Measurements from ENCODE around the gene EXOC8. TPM values are rescaled to one million over a fixed set of nuclear protein-coding genes. Genes with fewer than 3 reads are reported as not detected.
"Not testable (repeated sequence)": the region's sequence is repeated elsewhere in the genome, so short reads cannot be mapped to it uniquely, and the experiment has no call there.

The EXOC8 gene
- total RNA-seq, 1 donor from 2014 or later: 11.3 TPM

- ATAC-seq: no peak
- no peak for DNase-seq (ENCODE audit: missing footprints)
- intact Hi-C loops (cut with DNase I): loop anchor here (5.0 kb wide), 1 partner anchor 172 kb away; the partner anchor contains the start of gene TSNAX
Measured at GRCh38 chr1:231355171-231355570, 17.5 kb upstream of the EXOC8 start.

DNA sequence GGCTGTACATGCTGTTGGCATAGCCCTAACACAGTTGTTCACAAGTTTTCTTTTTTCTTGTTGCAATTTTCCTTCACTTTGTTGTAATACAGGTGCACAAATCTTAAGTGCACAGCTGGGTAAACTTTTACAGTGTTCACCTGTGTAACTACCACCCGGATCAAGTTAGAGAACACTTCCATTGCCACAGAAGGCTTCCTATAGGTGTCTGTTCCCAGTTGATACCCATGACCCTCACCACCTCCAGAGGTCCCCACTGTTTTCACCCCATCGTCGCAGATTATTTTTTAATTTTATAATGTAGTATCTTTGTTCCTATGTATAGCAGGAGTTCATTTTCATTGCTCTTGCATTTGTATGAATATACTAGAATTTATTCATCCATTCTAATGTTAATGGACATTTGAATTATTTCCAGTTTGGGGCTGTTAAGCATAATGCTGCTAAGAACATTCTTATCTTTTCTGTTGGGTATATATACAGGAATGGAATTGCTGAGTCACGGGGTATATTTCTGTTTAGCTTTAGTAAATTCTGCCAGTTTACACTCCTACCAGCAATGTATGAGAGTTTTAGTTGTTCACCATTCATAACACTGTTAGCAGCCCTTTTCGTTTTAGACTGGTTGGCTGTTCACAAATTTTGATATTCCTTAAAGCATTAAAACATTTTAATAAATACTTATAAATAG is 16.8 kb upstream of the EXOC8 start:
- no peak for DNase-seq (ENCODE audit: missing footprints)
- intact Hi-C loops (cut with DNase I): loop anchor here (5.0 kb wide), 1 partner anchor 173 kb away; the partner anchor contains the start of gene TSNAX
- no peak for ATAC-seq

GRCh38 chr1:231353086-231353485 is 15.4 kb upstream of the EXOC8 start:
- DNase-seq (ENCODE audit: missing footprints): no peak
- intact Hi-C loops (cut with DNase I): no loop called here
- no peak for ATAC-seq

GRCh38 chr1:231351816-231352215 is 14.2 kb upstream of the EXOC8 start:
- DNase-seq (ENCODE audit: missing footprints): no peak
- ATAC-seq: no peak
- intact Hi-C loops (cut with DNase I): no loop called here

- intact Hi-C loops (cut with DNase I); DNase-seq (ENCODE audit: missing footprints); ATAC-seq: not testable (repeated sequence)
Measured at GRCh38 chr1:231348856-231349255, 11.2 kb upstream of the EXOC8 start.

GRCh38 chr1:231348442-231348841 is 10.8 kb upstream of the EXOC8 start:
- intact Hi-C loops (cut with DNase I): no loop called here
- no peak for DNase-seq (ENCODE audit: missing footprints)
- no peak for ATAC-seq

- DNase-seq (ENCODE audit: missing footprints) (no peak), ATAC-seq (no peak)
- intact Hi-C loops (cut with DNase I): no loop called here
Measured at GRCh38 chr1:231347961-231348360, 10.3 kb upstream of the EXOC8 start.

GRCh38 chr1:231340328-231341013 is 2.8 kb upstream of the EXOC8 start:
- no peak for ATAC-seq
- DNase-seq (ENCODE audit: missing footprints): no peak
- intact Hi-C loops (cut with DNase I): no loop called here

DNA sequence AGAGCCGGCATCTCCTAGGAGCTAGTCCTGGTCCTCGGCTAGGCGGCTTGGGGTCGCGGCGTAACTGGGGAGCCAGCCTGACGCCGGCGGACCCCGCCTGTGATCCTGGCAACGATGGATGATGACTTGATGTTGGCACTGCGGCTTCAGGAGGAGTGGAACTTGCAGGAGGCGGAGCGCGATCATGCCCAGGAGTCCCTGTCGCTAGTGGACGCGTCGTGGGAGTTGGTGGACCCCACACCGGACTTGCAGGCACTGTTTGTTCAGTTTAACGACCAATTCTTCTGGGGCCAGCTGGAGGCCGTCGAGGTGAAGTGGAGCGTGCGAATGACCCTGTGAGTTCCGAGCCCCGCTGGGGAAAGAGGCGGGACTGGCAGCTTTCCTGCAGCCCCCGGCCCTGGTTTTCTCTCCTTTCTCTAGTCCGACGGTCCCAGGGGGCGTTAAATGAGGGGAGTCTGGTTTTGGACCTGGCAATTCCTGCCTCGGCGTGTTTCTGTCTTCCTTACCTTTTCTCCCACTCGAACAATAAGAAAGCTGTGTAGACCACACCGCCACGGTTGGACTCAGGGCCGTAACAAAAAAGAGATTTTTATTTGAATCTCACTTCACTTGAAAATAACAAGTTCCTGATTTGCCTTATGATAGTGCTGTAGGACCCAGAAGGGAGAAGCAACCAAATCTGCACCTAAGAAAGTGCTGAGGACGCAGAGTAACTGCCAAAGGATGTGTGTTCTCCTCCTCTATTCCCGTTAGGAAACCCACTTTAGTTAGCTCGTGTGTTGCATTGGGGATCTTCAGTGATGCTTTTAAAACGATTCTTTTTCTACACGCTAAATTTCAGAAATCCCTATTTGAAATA is 847 bp upstream of the EXOC8 start, which contains the start of gene SPRTN:
SPRTN (plus strand) TSS at position 24 of the 859 bp plus-strand sequence; CDS start at position 115, 91 bp downstream.
- ATAC-seq (peak; percentile 83), DNase-seq (ENCODE audit: missing footprints) (no peak)
- intact Hi-C loops (cut with DNase I): no loop called here

- DNase-seq (ENCODE audit: missing footprints): no peak
- no peak for ATAC-seq
- intact Hi-C loops (cut with DNase I): loop anchor here (1.0 to 2.0 kb wide), 2 partner anchors 58 to 96 kb away; partner anchors contain the start of gene GNPAT
Measured at GRCh38 chr1:231337043-231337471, 595 bp downstream of the EXOC8 start.

- ATAC-seq: no peak
- no peak for DNase-seq (ENCODE audit: missing footprints)
- intact Hi-C loops (cut with DNase I): loop anchor here (2.0 kb wide), 1 partner anchor 57 kb away; no protein-coding TSS in a partner anchor
Measured at GRCh38 chr1:231335663-231336602, 1.7 kb downstream of the EXOC8 start.

- intact Hi-C loops (cut with DNase I): no loop called here
- ATAC-seq (no peak), DNase-seq (ENCODE audit: missing footprints) (no peak)
Measured at GRCh38 chr1:231334952-231335351, 2.7 kb downstream of the EXOC8 start.

DNA sequence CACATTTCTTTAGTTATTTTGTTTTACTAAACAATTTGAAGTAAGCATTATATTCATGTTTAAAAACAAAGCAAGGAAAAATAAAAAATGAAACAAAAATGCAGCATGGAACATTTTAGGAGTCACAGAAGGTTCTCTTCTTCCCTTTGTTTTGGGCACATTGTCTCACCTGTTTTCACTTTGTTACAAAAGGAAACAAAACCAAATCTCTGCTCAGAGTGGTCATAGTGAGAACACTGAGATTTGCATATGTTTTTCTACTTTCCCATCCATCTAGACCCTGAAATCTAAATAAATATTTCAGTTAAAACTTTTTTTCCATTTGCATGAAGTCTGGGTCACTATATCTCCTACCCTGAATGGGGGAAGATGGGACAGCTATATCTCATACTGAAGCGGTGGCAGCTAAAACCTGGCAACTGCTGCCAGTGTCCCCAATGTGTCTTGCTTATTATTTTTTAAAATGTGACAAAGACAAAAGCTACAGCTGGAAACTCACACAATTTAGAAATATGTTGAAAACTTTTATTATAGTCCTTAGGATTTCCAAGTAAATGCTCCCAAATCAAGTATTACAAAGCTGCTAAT is 3.5 kb downstream of the EXOC8 start:
- ATAC-seq (no peak), DNase-seq (ENCODE audit: missing footprints) (no peak)
- intact Hi-C loops (cut with DNase I): no loop called here

GRCh38 chr1:231332761-231333160 is 4.9 kb downstream of the EXOC8 start:
- DNase-seq (ENCODE audit: missing footprints): no peak
- intact Hi-C loops (cut with DNase I): no loop called here
- no peak for ATAC-seq

GRCh38 chr1:231329483-231329882 is 8.2 kb downstream of the EXOC8 start:
- intact Hi-C loops (cut with DNase I): no loop called here
- ATAC-seq: no peak

GRCh38 chr1:231327617-231328016 is 10.0 kb downstream of the EXOC8 start:
- intact Hi-C loops (cut with DNase I): no loop called here
- no peak for ATAC-seq
- no peak for DNase-seq (ENCODE audit: missing footprints)

More at GRCh38 chr1:231329483-231329882, 8.2 kb downstream of the EXOC8 start:
- DNase-seq (ENCODE audit: missing footprints): no peak

GRCh38 chr1:231326248-231326647 is 11.4 kb downstream of the EXOC8 start:
- no peak for DNase-seq (ENCODE audit: missing footprints)
- intact Hi-C loops (cut with DNase I): no loop called here

GRCh38 chr1:231324660-231325059 is 13.0 kb downstream of the EXOC8 start:
- intact Hi-C loops (cut with DNase I): no loop called here
- no peak for DNase-seq (ENCODE audit: missing footprints)
- ATAC-seq: no peak

More at GRCh38 chr1:231326248-231326647, 11.4 kb downstream of the EXOC8 start:
- ATAC-seq: no peak
